GM23248 (cell line): ENCODE data around the gene MPPED1.

Experiments used
- EZH2 ChIP-seq: fragments of 200-600 bp; sonication (generic); IDR thresholded peaks from 2 replicates; pipeline ENCODE4 v1.6.1; 2018; ENCODE audit warnings: antibody characterized with exemption, mild to moderate bottlenecking; ENCODE audit not compliant: insufficient read depth, poor library complexity, severe bottlenecking
- EZH2phosphoT487 ChIP-seq: fragments of 200-600 bp; sonication (generic); IDR thresholded peaks from 2 replicates; pipeline ENCODE4 v1.6.1; 2018; ENCODE audit warnings: antibody characterized with exemption, moderate library complexity, mild to moderate bottlenecking, low read depth; ENCODE audit not compliant: insufficient read depth

DNA sequence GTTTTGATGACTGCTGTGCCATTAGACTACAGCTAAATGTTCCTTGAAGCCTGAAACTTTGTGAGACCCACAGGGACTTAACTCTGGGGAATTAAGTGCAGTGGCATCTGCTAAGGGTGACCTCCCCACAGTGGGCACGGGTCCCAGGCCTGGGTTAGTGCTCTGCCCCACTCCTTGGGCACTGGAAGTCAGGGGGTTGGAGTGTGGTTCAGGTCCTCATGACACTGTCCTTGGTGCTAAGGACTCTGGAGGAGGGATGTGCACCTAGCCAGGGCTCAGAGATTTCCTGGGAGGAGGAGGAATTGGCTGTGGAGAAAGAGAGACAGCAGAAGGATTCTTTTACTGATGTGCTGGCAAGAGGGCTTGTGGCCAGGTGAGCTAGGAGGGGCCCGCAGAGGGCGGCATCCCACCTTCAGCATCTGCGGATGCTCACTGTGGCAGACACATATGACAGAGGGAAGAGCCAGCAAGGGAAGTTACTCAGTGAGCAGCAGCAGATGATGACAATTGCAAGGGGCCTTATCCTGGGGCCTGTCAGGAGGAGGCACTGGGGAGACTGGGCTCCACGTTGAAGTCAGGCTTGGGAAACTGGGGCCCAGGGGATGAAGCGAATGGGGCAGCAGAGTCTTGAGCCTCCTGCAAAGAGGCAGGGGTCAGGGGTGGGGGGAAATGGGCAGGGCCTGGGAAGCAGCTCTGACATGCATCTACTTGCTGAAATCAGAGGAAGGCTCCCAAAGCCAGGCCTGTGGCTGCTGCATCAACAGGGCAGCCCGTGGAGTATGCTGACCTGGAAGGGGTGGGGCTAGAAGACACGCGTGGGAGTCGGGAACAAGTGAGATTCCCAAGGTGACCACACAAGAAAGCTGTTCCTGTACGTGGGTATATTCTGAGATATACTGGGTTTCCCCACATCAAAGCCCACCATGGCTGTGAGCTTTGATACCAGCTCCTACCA is 144.0 kb downstream of the MPPED1 start:
- TF ChIP-seq EZH2 (no peak), EZH2phosphoT487 (no peak)
